GM18505 (cell line): ENCODE data around the gene TOPAZ1.
A peak's percentile ranks its signal among the peaks of the same experiment; 100 is the strongest.
"Not testable (repeated sequence)": the region's sequence is repeated elsewhere in the genome, so short reads cannot be mapped to it uniquely, and the experiment has no call there.

Experiments
- ATAC-seq: cut with Tn5 transposase; IDR thresholded peaks from one replicate; pipeline ENCODE4 v1.9.1; 2021; ENCODE audit not compliant: unreplicated experiment
- POLR2A ChIP-seq: IDR thresholded peaks from 4 replicates; pipeline ENCODE4 v1.6.1; 2011; ENCODE audit warnings: borderline replicate concordance; ENCODE audit not compliant: insufficient read depth, insufficient read length; ENCODE audit errors: extremely low read depth

TOPAZ1 gene

DNA sequence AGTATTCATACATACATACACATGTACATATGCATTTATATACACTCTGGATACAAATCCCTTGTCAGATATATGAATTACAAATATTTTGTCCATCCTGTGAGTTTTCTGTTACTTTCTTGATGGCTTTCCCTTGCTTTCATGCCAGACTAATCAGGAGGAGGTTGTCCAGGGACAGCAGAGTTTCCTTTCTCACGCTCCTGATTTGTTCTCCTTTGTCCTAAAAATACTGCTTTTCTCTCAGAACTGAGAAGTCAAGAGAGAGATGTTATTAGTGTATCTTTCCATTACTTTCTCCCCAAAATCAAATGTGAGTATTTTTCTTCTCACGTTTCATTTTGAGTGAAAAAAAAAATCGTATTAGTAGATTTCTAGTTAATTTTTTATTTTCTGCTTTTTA, 84.8 kb downstream of the TOPAZ1 start:
- ATAC-seq, result no peak
- TF ChIP-seq POLR2A, result no peak

DNA sequence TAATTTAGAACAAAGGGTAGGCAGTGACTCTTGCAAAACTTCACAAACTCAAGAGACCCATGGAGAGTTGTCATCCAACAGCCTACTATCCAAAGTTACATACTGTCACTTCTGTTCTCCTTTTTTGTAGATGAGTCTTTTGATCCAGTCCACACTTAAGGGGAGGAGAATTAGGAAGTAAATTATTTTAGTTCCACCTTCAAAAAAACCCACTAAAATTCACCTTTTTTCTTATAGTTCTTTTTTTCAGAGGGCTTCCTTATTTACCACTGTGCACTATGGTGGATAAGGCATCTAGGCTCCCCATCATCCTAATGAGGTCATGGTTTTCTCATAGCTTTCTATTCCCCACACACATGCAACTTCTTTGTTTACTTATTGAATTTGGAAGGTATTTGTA, 88.3 kb downstream of the TOPAZ1 start:
- no peak for ATAC-seq
- TF ChIP-seq POLR2A, result no peak

DNA sequence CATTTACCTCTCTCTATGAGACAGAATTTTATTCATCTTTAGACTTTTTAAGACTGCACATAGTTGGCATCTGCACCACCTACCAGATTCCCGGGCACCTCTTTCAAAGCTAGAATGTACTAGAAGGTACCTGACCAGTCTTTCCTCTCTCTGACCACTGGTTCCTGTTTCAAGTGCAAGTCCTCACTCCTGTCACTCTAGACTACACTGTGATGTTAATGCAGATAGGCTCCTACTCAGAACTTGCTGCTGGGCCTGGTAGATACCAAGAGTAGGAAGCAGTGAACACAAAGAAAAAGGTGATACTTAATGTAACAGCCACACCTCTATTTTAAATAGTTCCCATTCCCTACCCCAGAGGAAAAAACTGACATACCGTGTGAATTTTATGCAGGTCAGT, 88.8 kb downstream of the TOPAZ1 start:
- no peak for TF ChIP-seq POLR2A

DNA sequence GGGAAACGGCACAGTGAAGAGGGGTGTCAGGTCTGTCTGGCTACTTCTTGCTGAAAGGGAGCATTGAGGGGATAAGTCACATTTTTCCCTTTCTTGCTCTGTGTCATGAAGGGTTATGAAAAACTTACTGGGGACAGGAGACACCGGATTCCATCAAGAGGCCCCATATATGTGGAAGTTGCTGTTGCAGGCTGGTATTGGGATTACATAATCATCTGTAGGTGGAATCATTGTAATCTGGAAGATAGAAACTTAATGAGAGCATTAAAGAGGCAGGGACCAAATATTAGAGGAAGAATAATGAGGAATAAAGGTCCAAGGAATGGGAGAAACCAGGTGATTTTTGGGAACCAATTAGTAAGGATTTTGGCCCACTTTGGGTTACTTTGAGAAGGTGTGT, 92.6 kb downstream of the TOPAZ1 start:
- no peak for TF ChIP-seq POLR2A
- ATAC-seq, result no peak

More for the DNA sequence above, 88.8 kb downstream of the TOPAZ1 start:
- no peak for ATAC-seq

DNA sequence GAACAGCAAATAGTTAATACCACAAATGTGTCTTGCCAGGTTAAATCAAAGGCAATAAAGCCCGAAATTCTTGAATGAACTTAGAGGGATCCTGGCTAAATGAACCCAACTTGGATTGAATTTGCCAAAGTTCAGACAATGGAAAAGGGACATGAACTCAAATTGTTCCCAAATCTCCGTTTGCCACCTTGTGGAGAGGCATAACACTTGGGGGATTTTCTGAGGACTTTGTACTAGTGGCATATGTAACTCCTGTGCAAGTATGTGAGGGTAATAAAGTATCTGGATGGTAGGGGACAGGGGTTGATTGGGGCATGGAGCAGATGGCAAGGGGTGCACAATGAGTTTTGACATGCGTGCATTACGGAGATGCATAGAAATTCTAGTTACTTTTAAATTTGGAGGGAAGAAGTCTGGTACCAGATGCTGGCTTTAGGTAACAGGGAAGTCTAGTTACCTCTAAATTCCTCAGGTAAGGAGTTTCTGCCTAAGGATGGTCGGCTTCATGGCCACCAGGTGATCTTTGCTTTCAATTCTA, 95.6 kb downstream of the TOPAZ1 start:
- no peak for TF ChIP-seq POLR2A
- ATAC-seq, result no peak

DNA sequence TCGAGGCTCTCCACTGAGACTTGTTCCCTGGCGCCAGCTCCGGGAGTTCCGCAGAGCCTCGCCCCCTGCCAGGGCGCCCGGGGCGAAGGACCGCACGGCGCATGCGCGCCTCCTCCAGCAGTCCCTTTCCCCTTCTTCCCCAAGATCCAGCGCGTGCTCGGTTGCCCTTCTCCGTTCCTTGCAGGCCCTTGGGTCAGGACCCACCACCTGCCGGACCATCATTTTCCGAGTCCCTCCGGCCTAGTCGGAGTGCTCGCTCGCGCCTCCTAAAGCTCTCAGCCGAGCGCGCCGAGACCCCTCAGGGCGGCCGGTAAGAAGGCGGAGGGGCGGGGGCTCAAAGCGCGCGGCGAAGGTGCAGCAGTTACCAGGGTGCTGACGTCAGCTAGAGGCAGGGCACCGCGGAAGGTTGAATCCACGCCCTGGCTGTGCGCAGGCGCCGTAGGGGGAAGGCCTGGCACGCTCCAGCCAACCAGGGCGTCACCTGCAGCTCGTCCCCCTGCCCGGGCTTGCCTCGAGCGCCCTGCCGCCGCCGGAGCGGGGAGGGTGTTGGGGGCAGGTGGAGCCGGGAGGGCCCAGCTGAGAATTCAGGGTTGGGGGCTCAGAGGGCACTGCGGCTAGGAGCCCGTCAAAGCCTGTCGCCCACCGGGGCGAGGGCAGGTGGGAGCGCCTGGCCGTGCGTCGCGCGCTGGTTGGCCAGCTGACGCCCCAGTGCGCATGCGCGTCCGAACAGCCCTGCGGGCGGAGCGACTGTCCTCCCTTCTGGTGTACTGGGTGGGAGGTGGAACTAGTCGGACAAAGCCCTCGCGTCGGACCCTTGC, 96.5 kb downstream of the TOPAZ1 start, which contains the start of gene TCAIM:
TCAIM (plus strand) TSS at position 757 of the 818 bp plus-strand sequence. CDS start 16,017 bp downstream, outside the sequence.
- ATAC-seq, result peak; percentile 92
- peak; percentile 89 for TF ChIP-seq POLR2A

DNA sequence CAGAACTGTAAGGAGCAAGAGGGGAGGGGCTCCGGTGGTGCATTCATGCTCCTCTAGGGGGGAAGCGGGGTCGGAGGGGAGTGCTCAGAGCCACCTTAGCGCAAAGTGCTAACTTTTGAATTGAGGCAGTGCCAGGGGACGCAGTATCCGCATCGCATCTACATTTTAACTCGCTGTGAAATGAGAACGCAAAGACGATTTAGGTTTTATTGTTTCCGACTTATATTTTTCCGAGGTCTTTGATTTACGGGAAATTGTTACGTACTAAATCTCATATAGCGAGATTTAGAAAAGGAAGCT, 97.1 kb downstream of the TOPAZ1 start:
- no peak for ATAC-seq
- TF ChIP-seq POLR2A, result no peak

DNA sequence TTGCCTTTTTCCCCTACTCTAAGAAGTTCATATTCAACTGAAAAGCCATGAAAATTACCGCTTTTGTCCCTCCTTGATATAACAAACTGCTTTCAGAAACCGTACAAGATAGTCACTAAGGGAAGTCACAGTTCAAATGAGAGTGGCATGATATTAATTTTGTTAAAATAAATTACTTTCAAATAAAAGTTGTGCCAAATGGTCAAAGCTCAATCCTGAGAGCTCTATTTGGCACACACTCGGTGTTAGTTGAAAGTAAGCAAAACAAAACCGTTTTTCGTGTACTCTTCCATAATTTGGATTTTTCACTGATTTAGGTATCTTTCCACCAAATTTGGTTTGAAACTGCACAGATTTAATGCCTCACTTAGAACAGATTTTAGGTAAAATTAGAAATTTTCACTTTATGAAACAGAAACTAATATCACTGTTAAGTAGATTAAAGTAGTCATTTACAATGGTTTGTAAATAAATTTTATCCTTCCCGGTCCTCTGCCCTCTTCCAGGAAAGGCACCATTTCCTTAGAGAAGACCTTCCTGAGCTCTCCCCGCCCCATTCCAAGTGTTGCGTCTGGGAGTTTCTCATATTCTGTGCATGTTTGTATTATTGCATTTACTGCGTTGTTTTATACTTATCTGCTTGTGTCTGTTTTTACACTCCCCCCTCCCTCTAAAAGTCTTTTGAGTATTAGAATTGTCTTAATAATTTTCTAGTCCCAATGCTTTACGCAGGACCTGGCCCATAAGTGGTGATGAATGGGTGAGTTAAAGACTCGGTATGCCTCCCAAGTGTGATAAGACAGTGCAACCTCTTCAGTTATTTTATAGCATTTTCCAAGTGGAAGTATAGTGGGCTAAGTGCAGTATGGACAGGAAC, 97.7 kb downstream of the TOPAZ1 start:
- no peak for TF ChIP-seq POLR2A
- ATAC-seq, result no peak

DNA sequence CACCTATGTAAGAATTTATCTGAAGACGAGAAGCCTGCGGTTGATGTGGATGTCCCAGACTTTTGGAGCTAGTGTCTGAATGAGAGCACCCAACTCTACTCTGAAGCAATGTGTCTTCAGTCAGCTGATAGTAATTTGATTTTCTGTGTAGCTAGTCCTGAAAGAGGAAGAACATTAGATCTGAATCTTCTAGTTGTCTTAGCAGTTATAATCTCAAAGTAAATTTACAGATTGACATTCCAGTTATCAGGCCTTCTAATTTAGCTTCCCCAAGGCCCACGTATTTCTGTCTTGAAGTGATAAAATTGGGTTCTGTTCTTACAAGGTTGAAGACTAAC, 98.3 kb downstream of the TOPAZ1 start:
- TF ChIP-seq POLR2A, result no peak
- ATAC-seq, result no peak

DNA sequence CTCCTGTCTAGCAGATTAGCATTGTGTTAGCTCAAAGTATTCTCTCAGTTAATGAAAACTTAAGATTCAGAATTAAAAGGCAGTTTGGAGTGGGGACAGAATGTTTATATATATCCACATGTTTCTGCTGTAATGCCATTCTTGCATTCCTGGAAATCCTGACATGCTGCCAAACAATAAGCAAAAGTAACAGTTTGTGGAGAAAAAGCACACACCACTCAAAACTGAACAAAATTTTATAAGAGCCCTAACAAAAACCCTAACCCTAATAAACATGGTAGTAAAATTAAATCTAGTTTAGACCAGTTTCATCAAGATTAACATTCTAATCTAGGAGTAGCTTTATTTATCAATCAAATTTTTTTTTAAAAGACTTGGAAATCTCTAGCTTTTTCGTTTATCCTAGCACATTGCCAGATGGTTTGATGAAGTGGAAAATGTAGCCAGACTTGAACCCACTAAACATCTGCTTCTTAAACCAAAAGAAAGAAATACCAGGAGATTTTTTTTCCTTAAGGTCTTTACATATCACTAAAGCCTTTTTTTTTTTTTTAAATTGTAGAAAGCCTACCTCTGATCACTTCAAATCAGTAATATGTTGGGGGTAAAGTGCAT, 100.6 kb downstream of the TOPAZ1 start:
- ATAC-seq, result no peak
- no peak for TF ChIP-seq POLR2A

DNA sequence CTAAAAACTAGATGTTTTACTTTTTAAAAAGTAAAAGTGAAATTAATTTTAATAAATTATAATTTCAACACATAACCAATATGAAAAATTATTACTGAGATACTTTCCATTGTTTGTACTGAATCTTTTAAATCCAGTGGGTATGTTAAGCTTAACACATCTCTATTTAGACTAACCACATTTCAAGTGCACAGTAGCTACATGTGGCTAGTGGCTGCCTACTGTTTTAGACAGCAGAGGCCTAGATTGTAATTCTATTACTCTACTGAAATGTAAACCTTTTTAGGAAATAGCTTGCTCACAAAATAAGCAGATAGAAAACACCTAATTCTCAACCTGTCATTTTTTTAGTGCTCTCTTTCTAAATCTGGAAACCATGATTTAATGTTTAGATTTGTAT, 101.7 kb downstream of the TOPAZ1 start:
- no peak for TF ChIP-seq POLR2A
- ATAC-seq, result no peak

DNA sequence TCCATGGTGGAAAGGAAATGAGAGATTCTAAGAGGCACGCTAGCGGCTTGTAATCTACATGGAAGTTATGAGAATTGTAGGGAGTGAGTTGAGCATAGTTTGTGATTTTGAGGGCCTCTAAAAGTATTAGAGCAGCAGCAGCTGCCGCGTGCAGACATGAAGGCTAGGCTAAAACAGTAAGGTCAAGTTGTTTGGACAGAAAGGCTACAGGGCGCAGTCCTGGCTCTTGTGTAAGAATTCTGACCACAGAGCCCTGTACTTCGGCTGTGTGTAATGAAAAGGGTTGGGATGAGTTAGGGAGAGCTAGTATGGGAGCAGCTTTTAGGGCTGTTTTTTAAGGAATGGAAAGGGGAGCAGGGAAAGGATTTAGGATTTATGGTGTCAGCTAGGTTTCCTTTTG, 104.9 kb downstream of the TOPAZ1 start:
- not testable (repeated sequence) for ATAC-seq

DNA sequence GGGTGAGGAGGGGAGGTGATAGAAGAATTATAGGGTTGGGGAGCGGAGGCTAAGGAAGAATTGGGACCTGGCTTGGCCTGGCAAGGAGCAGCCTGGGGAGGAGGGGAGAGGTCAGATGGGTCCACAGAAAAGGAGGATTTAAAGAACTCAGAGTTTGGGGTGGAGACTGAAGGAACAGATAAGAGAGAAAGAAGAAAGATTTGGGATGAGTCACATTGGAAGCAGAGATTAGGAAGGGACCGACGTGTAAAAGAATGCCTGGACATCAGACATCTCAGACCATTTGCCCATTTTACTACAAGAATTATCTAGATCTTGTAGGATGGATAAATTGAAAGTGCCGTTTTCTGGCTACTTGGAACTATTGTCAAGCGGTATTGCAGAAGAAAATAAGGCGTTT, 107.3 kb downstream of the TOPAZ1 start:
- TF ChIP-seq POLR2A, result no peak
- ATAC-seq, result no peak

DNA sequence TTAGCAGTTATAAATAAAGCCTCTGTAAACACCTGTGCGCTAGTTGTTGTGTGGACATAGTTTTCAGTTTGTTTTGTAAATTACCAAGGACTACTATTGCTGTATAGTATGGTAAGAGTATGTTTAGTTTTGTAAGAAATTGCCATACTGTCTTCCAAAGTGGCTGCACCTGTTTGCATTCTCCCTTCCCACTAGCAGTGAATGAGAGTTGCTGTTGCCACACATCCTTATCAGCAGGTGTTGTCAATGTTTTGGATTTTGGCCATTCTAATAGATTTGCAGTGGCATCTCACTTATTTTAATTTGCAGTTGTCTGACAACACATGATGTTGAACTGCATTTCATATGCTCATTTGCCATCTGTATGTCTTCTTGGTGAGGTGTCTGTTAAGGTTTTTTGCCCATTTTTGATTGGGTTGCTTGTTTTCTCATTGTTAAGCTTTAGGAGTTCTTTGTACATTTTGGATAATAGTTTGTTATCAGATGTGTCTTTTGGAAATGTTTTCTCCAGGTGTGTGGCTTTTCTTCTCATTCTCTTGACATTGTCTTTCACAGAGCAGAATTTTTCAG, 111.8 kb downstream of the TOPAZ1 start:
- ATAC-seq, result no peak
- no peak for TF ChIP-seq POLR2A
